Mucosa of gallbladder (tissue), 1 donor: Measurements from ENCODE around the gene GRIN1. TPM values are rescaled to one million over a fixed set of nuclear protein-coding genes. Genes with fewer than 3 reads are reported as not detected.

Experiments used
- DNase-seq: peaks from one replicate; pipeline ENCODE4 v3.0.0-alpha.2; 2020; ENCODE audit warnings: low spot score
- total RNA-seq: library from RNA; stranded (reverse); gene quantifications from one replicate; pipeline ENCODE4 v1.2.1, GENCODE V29; 2021
- donor health status: DM: no; HTN: no; CAD: no.

Gene GRIN1
- total RNA-seq, 1 donor from 2014 or later, result 0.83 TPM

DNA sequence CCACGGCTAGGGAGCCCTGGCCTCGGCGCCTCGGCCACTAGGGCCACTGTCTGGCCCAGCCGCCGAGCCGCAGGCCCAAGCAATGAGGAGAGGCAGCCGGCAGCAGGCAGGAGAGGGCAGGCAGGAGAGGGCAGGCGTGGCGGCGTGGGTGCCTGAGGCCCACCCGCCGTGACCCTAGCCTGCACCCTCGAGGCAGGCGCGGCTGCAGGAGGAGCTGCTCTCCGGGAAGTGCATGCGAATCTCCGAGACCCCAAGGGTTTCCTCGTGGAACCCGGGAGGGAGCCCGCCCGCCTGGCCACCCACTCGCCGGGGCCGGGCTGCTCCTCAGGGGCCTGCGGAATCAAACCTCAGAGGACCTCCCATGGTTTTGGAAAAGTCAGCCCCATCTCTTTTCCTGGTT is 9.3 kb downstream of the GRIN1 start:
- DNase-seq, result no peak

DNA sequence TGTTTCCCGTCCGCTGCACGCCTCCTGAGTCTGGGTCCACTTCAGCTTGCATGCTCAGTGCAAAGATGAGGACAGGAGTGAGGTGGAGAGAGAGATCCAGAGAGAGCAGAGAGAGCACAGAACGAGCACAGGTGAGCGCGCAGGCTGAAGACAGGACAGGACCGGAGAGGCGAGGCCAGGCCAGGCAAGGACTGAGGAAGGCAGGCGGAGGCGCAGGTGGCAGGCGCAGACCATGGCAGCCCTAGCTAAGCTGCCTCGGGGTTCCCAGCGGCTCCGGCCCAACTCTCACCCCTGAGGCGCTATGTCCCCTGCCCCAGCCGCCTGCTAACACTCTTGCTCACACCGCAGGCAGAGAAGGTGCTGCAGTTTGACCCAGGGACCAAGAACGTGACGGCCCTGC is 9.7 kb downstream of the GRIN1 start:
- no peak for DNase-seq

DNA sequence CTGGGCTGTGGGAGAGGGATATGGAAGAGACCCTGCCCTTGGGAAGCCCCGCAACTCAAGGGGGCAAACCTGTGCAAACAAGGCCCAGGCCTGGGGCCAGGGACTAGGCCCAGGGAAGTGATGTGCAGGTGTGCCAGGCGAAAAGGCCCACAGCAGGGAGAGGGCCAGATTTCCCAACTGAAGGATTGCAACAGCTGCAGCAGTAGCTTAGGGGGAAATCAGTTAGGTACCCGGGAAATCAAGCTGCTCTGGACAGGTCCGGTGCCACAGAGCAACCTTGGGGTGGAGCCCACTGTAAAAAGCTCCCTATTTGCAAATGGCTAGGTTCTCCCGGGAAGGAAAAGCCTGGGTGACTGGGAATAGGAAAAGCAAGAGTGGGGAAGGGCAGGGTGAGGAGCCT is 10.4 kb downstream of the GRIN1 start:
- DNase-seq, result no peak

DNA sequence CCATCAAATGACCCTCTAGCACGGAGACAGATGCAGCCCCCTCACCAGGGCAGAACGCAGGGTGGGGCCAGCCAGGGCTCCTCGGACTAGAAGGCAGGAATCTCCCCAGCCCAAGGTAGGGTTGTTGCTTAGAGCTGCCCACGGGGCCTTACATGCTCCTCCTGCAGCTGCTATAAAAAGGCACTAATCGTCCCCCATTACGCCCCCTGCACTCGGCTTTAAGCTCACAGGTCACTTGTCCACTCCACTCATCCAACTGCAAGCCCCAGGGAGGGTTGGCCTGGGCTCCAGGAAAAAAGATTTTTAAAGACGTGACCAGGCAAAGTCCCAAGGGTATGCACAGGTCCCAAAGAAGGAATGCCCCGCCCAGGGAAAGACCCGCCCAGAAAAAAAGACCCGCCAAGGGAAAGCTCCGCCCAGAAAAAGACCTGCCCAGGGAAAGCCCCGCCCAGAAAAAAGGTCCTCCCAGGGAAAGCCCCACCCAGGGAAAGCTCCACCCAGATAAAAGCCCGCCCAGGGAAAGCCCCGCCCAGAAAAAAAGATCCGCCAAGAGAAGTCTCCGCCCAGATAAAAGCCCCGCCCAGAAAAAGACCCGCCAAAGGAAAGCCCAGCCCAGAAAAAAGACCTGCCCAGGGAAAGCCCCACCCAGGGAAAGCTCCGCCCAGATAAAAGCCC is 11.1 kb downstream of the GRIN1 start:
- no peak for DNase-seq

DNA sequence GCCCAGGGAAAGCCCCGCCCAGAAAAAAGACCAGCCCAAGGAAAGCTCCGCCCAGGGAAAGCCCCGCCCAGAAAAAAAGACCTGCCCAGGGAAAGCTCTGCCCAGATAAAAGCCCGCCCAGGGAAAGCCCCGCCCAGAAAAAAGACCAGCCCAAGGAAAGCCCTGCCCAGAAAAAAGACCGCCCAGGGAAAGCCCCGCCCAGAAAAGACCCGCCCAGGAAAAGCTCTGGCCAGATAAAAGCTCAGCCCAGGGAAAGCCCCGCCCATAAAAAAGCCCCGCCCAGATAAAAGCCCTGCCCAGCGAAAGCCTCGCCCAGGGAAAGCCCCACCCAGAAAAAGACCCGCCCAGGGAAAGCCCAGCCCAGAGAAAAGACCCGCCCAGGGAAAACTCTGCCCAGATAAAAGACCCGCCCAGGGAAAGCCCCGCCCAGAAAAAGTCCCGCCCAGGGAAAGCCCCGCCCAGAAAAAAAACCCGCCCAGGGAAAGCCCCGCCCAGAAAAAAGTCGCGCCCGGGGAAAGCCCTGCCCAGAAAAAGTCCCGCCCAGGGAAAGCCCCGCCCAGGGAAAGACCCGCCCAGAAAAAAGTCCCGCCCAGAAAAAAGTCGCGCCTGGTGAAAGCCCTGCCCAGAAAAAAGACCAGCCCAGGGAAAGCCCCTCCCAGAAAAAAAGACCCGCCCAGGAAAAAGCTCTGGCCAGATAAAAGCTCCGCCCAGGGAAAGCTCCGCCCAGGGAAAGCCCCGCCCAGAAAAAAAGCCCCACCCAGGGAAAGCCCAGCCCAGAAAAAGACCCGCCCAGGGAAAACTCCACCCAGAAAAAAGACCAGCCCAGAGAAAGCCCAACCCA is 11.9 kb downstream of the GRIN1 start:
- peak; percentile 14 for DNase-seq

DNA sequence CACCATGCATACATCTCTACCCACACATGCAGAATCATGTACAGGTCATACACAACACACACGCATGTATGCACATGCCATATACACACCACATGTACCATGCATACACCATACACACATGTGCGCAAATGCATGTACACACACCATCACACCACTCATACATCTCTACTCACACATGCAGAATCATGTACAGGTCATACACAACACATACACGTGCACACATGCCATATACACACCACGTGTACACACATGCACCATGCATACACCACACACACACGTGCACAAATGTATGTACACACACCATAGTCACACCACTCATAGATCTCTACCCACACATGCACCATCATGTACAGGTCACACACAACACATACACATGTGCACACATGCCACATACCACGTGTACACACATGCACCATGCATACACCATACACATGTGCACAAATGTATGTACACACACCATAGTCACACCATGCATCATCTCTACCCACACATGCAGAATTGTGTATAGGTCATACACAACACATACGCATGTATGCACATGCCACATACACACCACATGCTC is 14.0 kb downstream of the GRIN1 start:
- DNase-seq, result no peak

DNA sequence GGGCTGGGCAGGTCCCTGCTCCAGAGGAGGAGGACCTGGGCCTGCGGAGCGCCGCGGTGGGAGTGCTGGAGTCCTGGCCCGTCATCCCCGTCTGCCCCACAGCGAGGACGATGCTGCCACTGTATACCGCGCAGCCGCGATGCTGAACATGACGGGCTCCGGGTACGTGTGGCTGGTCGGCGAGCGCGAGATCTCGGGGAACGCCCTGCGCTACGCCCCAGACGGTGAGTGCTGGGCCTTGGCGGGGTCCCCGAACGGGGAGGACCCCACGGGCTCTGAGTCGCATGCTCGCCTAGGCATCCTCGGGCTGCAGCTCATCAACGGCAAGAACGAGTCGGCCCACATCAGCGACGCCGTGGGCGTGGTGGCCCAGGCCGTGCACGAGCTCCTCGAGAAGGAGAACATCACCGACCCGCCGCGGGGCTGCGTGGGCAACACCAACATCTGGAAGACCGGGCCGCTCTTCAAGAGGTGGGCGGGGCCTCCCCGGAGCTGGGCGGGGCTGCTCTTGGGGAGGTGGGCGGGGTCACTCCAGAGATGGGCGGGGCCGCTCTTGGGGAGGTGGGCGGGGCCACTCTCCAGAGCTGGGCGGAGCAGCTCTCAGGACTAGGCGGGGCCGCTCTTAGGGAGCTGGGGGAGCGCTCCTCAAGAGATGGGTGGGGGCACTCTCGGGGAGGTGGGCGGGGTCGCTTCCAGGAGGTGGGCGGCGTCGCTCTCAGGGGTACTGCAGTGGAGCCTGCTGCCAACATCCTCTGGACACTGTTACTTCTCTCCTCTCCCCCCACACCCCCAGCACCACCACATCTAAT is 17.8 kb downstream of the GRIN1 start:
- no peak for DNase-seq

DNA sequence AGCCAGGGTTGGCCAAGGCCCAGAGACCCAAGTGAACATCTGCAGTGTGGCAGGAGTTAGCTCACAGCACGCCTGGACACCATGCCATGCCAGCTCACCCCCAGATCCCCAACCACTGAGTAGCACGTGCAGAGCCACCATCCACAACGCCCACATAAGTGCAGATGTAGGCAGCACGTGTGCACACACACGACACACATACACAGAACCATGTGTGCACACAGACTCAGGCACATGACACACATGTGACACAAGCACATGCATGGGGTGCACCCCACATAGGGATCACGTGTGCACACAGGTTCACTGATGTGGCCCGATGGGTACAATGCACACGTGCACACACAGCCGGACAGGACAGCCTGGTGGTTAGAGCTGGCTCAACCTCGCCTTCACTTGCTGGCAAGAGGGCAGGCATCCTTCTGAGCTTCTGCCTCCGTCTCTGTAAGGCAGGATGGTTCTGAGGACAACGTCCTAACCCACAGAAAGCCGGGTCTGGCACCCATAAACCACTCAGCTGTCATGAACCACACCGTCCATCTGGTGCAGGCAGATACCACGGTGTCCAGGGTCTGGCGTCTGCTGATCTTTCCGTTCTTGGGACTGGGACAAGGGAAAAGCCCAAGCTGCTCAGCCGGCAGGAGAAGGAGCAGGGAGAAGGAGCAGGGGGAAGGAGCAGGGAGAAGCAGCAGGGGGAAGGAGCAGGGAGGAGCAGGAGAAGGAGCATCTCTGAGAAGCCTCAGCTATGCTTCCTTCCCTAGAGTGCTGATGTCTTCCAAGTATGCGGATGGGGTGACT is 18.9 kb downstream of the GRIN1 start:
- no peak for DNase-seq

DNA sequence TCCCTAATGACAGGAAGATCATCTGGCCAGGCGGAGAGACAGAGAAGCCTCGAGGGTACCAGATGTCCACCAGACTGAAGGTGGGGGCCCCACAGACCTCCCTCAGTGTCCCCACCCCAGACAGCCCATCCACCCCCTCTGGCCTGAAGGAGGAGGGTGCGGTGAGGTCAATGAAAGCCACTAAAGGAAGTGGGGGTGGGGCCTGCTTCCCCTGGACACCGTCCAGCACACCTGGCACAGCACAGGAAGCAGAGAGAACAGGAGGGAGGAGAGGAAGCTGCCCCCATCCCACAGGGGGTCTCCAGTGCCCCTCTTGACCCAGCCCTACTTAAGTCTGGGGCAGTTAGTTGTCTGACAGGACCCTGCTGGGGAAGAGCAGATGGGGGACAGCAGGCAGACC is 19.7 kb downstream of the GRIN1 start:
- DNase-seq, result no peak

DNA sequence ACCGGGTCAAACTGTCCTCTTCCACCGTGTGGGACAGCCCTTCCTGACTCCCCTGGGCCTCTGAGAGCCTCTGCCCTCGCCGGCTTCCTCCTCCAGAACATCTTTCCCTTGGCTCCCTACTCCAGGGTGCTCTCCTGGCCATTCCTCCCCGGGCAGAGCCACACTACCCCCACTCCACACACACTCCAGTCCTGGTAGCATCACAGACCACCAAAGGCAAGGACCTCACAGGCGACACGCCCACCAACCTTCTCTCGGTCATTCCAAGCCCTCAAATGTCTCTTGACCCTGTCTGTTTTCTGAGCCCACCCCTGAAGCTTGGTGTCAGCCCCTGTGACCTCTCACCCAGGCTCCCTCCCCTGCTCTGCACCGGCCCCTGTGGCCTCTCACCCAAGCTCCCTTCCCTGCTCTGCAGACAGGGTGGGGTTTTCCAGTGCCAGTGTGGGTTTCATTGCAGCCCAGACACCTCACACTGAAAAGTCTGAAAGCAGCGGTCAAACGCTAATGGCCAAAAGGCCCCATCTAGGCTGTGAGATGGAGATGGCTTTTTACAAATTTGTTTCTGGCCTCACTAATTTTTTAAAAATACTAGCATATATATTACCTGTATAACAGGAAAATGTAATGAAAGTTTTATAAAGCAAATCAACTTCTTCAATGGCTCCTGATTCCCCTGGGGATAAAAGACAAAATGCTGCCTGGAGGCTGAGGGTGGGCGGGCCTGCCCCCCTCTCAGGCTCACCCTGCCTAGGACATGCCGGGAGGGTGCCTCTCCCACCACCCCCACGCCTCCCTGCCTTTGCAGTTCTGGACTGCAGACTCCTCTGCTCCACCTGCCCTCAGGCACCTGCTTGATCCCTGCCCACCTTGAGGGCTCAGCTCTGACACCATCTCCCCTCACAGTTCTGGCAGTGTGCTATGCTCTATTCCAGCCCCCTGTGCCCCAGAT is 20.4 kb downstream of the GRIN1 start:
- DNase-seq, result no peak

DNA sequence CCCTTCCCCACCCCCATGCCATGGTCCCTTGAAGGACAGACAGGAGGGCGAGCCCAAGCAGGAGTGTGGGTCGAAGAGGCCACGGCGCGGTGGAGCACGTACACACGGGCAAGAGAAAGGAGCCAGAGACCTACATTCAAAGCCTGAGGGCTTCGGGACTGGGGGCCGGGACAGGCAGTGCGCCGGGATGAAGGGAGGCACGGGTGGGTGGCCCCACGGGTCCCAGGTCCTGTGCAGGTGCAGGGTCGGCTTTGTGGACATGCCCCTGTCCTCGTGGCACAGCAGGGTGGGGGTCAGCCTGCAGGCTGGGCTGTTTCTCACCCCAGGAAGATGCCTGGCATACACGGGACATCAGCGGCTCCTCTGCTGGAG is 21.1 kb downstream of the GRIN1 start:
- no peak for DNase-seq

DNA sequence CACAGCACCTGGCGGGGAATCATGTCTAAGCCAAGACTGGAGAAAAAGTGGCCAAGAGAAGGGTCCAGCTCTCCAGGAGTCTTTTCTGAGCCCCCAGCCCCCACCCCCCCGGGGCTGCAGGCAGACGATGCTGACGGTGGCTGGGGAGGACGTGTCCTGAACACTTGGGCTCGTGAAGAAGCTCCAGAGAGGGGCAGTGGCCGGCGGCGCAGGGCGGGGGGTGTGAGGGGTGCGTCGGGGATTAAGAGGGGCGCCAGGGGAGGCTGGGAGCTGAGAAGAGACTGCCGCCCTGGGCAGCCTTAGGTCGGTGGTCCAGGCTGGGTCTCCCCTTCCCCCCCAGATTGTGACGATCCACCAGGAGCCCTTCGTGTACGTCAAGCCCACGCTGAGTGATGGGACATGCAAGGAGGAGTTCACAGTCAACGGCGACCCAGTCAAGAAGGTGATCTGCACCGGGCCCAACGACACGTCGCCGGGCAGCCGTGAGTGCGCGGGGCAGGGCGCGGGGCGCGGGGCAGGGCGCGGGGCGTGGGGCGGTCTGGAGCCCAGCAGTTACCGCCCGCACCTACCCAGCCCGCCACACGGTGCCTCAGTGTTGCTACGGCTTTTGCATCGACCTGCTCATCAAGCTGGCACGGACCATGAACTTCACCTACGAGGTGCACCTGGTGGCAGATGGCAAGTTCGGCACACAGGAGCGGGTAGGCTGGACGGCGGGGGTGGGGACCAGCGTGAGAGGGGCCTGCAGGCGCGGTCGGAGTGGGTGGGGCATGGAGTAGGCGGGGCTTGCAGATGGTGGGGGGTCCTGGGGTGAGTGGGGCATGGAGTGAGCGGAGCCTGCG is 22.0 kb downstream of the GRIN1 start:
- DNase-seq, result no peak

DNA sequence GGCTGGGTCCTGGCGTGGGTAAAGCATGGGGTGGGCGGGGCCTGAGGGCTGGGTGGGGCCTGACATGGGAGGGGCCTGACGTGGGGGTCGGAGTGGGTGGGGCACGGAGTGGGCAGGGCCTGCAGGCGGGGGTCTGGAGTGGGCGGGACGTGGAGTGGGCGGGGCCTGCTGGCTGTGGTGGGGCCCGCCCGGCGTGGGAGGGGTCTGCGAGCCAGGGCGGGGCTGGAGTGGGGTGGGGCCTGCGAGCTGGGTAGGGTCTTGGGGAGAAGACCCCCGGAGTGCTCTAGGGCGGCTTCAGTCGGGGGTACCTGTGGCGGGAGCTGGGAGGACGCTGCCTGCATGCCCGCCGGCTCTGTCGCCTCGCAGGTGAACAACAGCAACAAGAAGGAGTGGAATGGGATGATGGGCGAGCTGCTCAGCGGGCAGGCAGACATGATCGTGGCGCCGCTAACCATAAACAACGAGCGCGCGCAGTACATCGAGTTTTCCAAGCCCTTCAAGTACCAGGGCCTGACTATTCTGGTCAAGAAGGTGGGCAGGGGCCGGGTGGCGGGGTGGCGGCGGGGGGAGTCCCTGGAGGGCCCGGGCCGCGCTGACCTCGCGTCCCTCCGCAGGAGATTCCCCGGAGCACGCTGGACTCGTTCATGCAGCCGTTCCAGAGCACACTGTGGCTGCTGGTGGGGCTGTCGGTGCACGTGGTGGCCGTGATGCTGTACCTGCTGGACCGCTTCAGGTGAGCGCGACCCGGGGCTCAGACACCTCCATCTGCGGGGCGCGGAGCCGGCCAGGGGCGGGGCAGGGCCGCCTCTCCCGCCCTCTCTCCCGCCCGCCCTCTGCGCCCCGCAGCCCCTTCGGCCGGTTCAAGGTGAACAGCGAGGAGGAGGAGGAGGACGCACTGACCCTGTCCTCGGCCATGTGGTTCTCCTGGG is 22.9 kb downstream of the GRIN1 start:
- no peak for DNase-seq

DNA sequence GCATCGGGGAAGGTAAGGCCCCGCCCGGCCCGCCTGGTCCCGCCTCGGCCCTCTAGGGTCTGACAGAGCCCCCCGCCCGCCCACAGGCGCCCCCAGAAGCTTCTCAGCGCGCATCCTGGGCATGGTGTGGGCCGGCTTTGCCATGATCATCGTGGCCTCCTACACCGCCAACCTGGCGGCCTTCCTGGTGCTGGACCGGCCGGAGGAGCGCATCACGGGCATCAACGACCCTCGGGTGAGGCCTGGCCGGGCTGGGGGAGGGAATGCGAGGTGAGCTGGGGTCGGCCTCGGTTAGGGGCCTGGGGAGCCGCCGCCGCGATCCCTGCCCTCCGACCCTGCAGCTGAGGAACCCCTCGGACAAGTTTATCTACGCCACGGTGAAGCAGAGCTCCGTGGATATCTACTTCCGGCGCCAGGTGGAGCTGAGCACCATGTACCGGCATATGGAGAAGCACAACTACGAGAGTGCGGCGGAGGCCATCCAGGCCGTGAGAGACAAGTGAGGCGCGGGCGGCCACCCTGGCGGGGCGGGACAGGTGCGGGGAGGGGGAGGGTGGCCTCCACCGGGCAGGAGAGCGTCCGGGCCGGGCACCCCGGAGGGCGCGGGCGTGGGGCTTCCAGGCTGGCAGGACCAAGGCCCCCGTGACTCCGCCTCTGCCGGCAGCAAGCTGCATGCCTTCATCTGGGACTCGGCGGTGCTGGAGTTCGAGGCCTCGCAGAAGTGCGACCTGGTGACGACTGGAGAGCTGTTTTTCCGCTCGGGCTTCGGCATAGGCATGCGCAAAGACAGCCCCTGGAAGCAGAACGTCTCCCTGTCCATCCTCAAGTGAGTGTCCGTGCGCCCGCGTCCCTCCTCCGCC is 23.8 kb downstream of the GRIN1 start:
- no peak for DNase-seq

DNA sequence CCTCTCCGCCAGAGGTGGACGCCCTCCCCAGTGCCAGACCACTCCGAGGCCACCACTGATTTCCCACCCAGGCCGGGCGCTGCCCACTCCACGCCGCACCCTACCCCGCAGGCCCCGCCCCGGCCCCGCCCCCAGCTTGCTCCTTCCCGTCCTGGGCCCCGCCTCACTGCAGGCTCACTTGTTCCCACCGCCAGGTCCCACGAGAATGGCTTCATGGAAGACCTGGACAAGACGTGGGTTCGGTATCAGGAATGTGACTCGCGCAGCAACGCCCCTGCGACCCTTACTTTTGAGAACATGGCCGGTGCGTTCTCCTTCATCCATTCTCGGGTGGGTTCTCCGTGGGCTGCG is 24.4 kb downstream of the GRIN1 start:
- DNase-seq, result no peak

DNA sequence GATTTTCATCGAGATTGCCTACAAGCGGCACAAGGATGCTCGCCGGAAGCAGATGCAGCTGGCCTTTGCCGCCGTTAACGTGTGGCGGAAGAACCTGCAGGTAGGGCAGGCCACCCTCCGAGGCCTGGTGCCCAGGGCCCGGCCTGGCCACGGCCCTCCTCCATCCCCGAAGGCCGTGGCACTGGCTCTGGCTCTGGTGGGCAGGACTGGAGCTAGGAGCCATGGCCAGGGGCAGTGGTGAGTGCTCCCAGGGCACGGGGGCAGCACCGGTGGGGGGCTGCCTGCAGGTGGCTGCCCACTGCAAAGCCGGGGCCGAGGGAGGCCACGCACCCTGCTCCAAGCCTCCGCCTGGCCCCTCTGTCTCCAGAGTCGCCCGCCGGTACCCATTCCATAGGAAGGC is 24.9 kb downstream of the GRIN1 start:
- no peak for DNase-seq
